Right lobe of liver (tissue), 6 donors: ENCODE results near the gene INTS7. TPM values are rescaled to one million over a fixed set of nuclear protein-coding genes. Genes with fewer than 3 reads are reported as not detected.

Source experiments
- ATAC-seq, 4 donors: fragments of 200-7000 bp; cut with Tn5 transposase; one replicate each; pipeline ENCODE4 v1.9.1; 2020; ENCODE audit warnings: mild to moderate bottlenecking in 4 of 4, moderate library complexity in 4 of 4
- DNase-seq, 3 donors: peaks; one replicate each; pipeline ENCODE4 v3.0.0-alpha.2; 2020
- H3K27ac ChIP-seq, 3 donors: fragments of 200-600 bp; one replicate each; pipeline ENCODE4 v1.8.0; 2022
- H3K27me3 ChIP-seq, 2 donors: fragments of 200-600 bp; one replicate each; pipeline ENCODE4 v1.8.0; 2022
- H3K36me3 ChIP-seq, 4 donors: fragments of 200-600 bp; sonication (generic) in 1 of 4; one replicate each; pipeline versions ENCODE4 v1.5.1 to v1.8.0; 2017 to 2022; ENCODE audit warnings: control low read depth in 1 of 4
- H3K4me1 ChIP-seq, 4 donors: fragments of 200-600 bp; sonication (generic) in 1 of 4; one replicate each; pipeline versions ENCODE4 v1.5.1 to v1.8.0; 2017 to 2022; ENCODE audit warnings: control low read depth in 1 of 4
- H3K4me3 ChIP-seq, 3 donors: fragments of 200-600 bp; one replicate each; pipeline ENCODE4 v1.8.0; 2022
- H3K9me3 ChIP-seq, 4 donors: fragments of 200-600 bp; sonication (generic) in 1 of 4; one replicate each; pipeline versions ENCODE4 v1.5.1 to v1.8.0; 2017 to 2022; ENCODE audit warnings: control low read depth in 1 of 4
- POLR2A ChIP-seq: fragments of 450-650 bp; IDR thresholded peaks from one replicate; pipeline ENCODE4 v1.6.1; 2017; ENCODE audit warnings: antibody characterized with exemption, mild to moderate bottlenecking
- WGBS: methylation state at CpG from one replicate; pipeline ENCODE4 v1.1.6; 2018; ENCODE audit warnings: low coverage, low lambda C conversion rate; ENCODE audit not compliant: insufficient coverage; ENCODE audit errors: missing lambda C conversion rate; 5-methylcytosine and 5-hydroxymethylcytosine counted together
- intact Hi-C, 2 donors: fragments of 100-400 bp; cut with DNase I; formaldehyde crosslinking; loops; one replicate each; pipeline versions ENCODE4 v1.11.2 to v1.14.1; 2022
- total RNA-seq, 6 experiments: library from RNA; depleted of rRNA in 2 of 6; stranded (reverse); fragments of >200 nt in 2 of 6; fragmentation: NEBNext Ultra II Directional in 3 of 6; extraction: Animal tissue kit (Norgen Biotek cat#: 25700) in 3 of 6; gene quantifications; one replicate each; pipeline versions ENCODE4 v1.1.0 to v1.2.4, GENCODE V29; 2016 to 2023
- TF ChIP-seq, protein P1 (sequence below), 4 donors: fragments of 200-600 bp in 3 of 4; fragments of 450-650 bp in 1 of 4; IDR thresholded peaks; one replicate each; pipeline versions ENCODE4 v1.5.1 to v1.8.0; 2016 to 2022; ENCODE audit warnings: antibody characterized with exemption in 4 of 4, mild to moderate bottlenecking in 2 of 4
- donor health status: DM: no; HTN: yes; CAD: no.
- donor health status: DM: no; HTN: no; CAD: no.
- donor health status: DM: no; HTN: no; CAD: no.
- donor health status: DM: no; HTN: yes; CAD: no.
- donor health status: DM: no; HTN: yes; CAD: no.

Gene INTS7
- total RNA-seq, 6 experiments from 2014 or later = 5.9 to 14.2 (median 9.6) TPM

DNA sequence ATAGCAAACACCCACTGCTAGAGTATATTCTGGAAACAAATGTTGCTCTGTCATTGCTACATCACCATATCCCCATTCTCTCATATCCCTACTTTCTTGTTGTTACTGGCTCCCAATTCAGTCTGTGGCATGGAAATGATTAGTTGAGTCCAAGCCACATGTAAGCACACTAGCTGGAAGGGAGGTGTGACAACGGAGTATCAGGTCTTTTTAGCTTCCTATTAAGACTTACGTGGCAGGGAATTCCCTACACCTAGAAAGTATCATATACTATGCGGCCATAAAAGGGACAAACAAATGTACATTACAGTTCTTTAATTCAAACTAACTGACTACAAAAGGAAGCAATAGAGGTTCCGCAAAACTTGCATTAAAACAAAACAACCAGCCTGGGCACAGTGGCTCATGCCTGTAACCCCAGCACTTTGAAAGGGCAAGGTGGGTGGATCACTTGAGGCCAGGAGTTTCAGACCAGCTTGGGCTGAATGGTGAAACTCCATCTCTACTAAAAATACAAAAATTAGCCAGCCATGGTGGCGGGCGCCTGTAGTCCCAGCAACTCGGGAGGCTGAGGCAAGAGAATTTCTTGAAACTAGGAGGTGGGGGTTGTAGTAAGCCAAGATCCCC is 48.6 kb downstream of the INTS7 start:
- no peaks in the 10 kb centered on the region for H3K36me3 ChIP-seq
- TF ChIP-seq, protein P1, sequence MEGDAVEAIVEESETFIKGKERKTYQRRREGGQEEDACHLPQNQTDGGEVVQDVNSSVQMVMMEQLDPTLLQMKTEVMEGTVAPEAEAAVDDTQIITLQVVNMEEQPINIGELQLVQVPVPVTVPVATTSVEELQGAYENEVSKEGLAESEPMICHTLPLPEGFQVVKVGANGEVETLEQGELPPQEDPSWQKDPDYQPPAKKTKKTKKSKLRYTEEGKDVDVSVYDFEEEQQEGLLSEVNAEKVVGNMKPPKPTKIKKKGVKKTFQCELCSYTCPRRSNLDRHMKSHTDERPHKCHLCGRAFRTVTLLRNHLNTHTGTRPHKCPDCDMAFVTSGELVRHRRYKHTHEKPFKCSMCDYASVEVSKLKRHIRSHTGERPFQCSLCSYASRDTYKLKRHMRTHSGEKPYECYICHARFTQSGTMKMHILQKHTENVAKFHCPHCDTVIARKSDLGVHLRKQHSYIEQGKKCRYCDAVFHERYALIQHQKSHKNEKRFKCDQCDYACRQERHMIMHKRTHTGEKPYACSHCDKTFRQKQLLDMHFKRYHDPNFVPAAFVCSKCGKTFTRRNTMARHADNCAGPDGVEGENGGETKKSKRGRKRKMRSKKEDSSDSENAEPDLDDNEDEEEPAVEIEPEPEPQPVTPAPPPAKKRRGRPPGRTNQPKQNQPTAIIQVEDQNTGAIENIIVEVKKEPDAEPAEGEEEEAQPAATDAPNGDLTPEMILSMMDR (IDR thresholded peaks at IDR 0.05) = no peak
- TF ChIP-seq POLR2A = no peak
- no peak overlapping the region for H3K27ac ChIP-seq
- no peak for ATAC-seq
- no peak for DNase-seq
- H3K4me3 ChIP-seq = no peak overlapping the region
- WGBS = 73% methylated on average over 7 of the region's 7 CpGs
- intact Hi-C loops = no loop called here
- no peaks in the 10 kb centered on the region for H3K27me3 ChIP-seq
- H3K4me1 ChIP-seq = peaks cover 0 to 18% (median 5%) of the 10 kb centered on the region in 4 donors
- H3K9me3 ChIP-seq = no peaks in the 10 kb centered on the region

DNA sequence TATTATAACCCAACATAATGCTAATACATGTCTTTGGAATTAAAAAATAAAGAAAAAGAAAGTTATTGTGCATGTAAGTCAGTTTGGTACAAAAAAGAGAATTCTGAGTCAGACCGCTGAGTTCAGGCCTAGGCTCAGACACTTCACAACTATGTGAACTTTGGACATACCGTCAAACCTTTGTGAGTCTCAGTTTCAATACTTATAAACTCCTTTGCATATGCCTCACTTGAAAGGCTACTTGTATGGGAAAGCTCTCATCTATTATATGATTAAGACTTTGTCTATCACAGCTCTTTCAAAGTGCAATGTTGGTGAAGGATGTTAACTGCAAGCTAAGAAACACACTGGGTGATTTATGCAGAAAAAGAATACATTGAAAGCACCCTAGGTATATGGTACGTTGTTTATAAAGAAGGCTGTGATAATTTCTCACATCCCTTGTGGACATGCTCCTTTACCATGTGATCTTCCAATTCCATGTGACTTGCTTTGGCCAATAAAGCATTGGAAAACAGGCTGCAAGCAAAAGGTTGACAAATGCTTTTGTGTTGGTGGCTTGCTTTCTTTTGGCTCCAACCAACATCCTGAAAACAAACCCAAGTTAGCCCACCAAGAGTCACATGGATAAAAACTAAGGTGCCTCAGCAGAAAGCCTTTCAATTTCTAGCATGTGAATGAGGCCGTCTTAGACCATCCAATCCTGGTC is 49.6 kb downstream of the INTS7 start:
- peaks cover 0 to 18% (median 5%) of the 10 kb centered on the region in 4 donors for H3K4me1 ChIP-seq
- no peaks in the 10 kb centered on the region for H3K27me3 ChIP-seq
- 74% methylated on average over 4 of the region's 4 CpGs for WGBS
- no peak overlapping the region for H3K4me3 ChIP-seq
- no peak overlapping the region for H3K27ac ChIP-seq
- TF ChIP-seq, protein P1 (IDR thresholded peaks at IDR 0.05) = no peak
- TF ChIP-seq POLR2A = no peak
- DNase-seq = no peak
- no peaks in the 10 kb centered on the region for H3K9me3 ChIP-seq
- peak; percentile 49 to 89 (median 66) for ATAC-seq
- no peaks in the 10 kb centered on the region for H3K36me3 ChIP-seq
- intact Hi-C loops = no loop called here

DNA sequence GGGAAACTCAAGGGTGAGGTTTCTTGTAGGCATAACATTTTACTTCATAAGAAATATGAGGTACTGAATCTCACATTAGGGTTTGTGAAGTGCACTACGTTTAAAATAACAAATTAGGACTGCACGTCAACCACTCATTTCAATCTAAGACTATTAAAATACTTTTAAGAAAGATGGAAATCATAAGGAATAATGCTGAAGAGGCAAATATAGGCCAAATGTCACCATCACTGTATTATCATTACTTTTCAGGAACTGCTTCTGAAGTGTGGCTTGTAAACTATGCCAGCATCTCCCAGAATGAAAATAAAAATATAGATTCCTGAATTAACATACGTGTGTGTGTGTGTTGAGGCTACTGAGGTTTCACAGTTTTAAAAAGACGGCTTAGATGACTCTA is 56.8 kb downstream of the INTS7 start:
- no peak overlapping the region for H3K4me3 ChIP-seq
- no peak overlapping the region for H3K27ac ChIP-seq
- no peaks in the 10 kb centered on the region for H3K9me3 ChIP-seq
- intact Hi-C loops = no loop called here
- peaks cover 0 to 17% (median 4%) of the 10 kb centered on the region in 4 donors for H3K4me1 ChIP-seq
- no peak for TF ChIP-seq POLR2A
- TF ChIP-seq, protein P1 (IDR thresholded peaks at IDR 0.05) = no peak
- H3K27me3 ChIP-seq = no peaks in the 10 kb centered on the region
- DNase-seq = no peak
- peaks cover 0 to 4% (median 0%) of the 10 kb centered on the region in 4 donors for H3K36me3 ChIP-seq
- ATAC-seq = no peak
- 98% methylated on average over 4 of the region's 4 CpGs for WGBS

DNA sequence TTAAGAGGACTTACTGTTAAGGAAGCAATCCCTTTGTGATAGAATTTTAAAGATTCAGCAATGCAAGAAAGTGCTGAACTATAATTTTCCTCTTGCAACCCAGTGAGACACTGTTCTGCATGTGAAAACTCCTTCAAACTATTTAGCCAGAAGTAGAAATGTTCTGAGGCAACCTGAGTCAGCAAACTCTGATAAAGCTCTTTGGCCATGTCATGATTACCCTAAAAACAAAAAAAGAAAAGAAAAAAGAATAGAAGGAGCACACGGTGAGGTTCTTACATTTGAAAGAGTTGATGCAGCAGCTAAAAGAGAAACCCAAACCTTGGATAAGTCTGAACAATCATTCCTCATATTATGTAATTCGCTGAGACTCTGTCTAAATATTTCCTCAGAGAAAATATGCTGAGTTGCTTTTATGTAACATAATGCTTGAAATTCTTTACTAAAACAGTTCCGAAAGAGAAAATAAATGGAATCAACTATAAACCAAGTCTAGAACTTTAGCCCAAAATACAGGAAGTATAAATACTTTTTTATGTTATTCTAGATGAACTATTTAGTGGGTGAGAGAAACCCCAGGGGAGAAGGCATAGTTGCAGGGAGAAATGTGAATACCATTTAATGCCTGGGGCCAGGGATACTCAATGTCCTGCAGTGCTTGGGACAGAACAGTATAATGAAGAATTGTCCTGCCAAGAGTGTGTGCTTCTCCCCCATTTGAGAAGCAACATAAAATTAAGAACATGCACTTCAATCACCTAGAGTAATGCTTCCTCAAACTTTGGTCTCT is 60.0 kb downstream of the INTS7 start:
- peak overlapping the region in 2 of 3 donors; percentile 9 to 45 for H3K27ac ChIP-seq
- H3K4me1 ChIP-seq = peaks cover 0 to 17% (median 4%) of the 10 kb centered on the region in 4 donors
- peak in 3 of 4 donors; percentile 46 to 85 (median 63) for ATAC-seq
- no peaks in the 10 kb centered on the region for H3K9me3 ChIP-seq
- TF ChIP-seq, protein P1 (IDR thresholded peaks at IDR 0.05) = no peak
- no peak for TF ChIP-seq POLR2A
- no peaks in the 10 kb centered on the region for H3K27me3 ChIP-seq
- 13% methylated on average over 3 of the region's 3 CpGs for WGBS
- intact Hi-C loops = no loop called here
- no peak for DNase-seq
- H3K4me3 ChIP-seq = no peak overlapping the region
- H3K36me3 ChIP-seq = peaks cover 0 to 4% (median 0%) of the 10 kb centered on the region in 4 donors
